ENCODE measurements around the gene FSTL5. TPM values are rescaled to one million over a fixed set of nuclear protein-coding genes. Genes with fewer than 3 reads are reported as not detected.

FSTL5 gene
- polyA plus RNA-seq, 3 donors, result not detected

- H3K79me2 ChIP-seq (ENCODE audit: insufficient read depth, low read length), result no peaks in the 10 kb centered on the region
- H3K4me1 ChIP-seq (ENCODE audit: control insufficient read depth in 1 of 2, insufficient read depth in 2 of 2, low read length in 2 of 2), result no peaks in the 10 kb centered on the region
- Mint-ChIP-seq H3K27me3 (ENCODE audit: low read depth in 3 of 3) (no peaks in the 10 kb centered on the region), H3K4me3 (no peak overlapping the region), H3K9me3 (peaks cover 0 to 2% (median 0%) of the 10 kb centered on the region in 7 donors), H3K4me1 (no peaks in the 10 kb centered on the region), H3K36me3 (no peaks in the 10 kb centered on the region), H3K27ac (no peak overlapping the region)
- H3K36me3 ChIP-seq (replicated peaks in 1 of 2; ENCODE audit: control insufficient read depth in 1 of 2, insufficient read depth in 2 of 2, low read length in 2 of 2), result no peaks in the 10 kb centered on the region
- H2AFZ ChIP-seq (ENCODE audit: insufficient read depth, low read depth, low read length, poor library complexity, severe bottlenecking), result no peak overlapping the region
- H3K9ac ChIP-seq (ENCODE audit: insufficient read depth, low read length, poor library complexity, severe bottlenecking), result no peak overlapping the region
- H4K20me1 ChIP-seq (ENCODE audit: insufficient read depth, low read length), result no peaks in the 10 kb centered on the region
- H3K4me2 ChIP-seq (replicated peaks; ENCODE audit: extremely low read depth, low read length, poor library complexity, severe bottlenecking), result no peak overlapping the region
- no peak for TF ChIP-seq CTCF (IDR thresholded peaks at IDR 0.05)
- DNase-seq, result no peak
- no peak overlapping the region for H3K27ac ChIP-seq (ENCODE audit: low read depth in 1 of 2, low read length in 2 of 2)
- intact Hi-C loops (cut with micrococcal nuclease), result no loop called here
- no peaks in the 10 kb centered on the region for H3K9me3 ChIP-seq (replicated peaks in 1 of 2; ENCODE audit: control insufficient read depth in 1 of 2, insufficient read depth in 1 of 2, low read length in 2 of 2)
- no peak overlapping the region for H3K4me3 ChIP-seq (replicated peaks in 1 of 3; ENCODE audit: low read depth in 2 of 3, low read length in 3 of 3)
- 100% methylated on average over 2 of the region's 4 CpGs for WGBS (ENCODE audit: insufficient coverage)
- H3K27me3 ChIP-seq (ENCODE audit: control insufficient read depth in 2 of 2, insufficient read depth in 2 of 2, low read length in 2 of 2), result no peaks in the 10 kb centered on the region
Measured at GRCh38 chr4:161881370-161881769, 282.4 kb downstream of the FSTL5 start.

GRCh38 chr4:161869511-161869910 is 294.3 kb downstream of the FSTL5 start:
- Mint-ChIP-seq H3K4me1 (no peaks in the 10 kb centered on the region), H3K9me3 (peaks cover 0 to 2% (median 0%) of the 10 kb centered on the region in 7 donors), H3K36me3 (no peaks in the 10 kb centered on the region), H3K27ac (no peak overlapping the region), H3K4me3 (no peak overlapping the region), H3K27me3 (ENCODE audit: low read depth in 3 of 3) (no peaks in the 10 kb centered on the region)
- Histone ChIP-seq H3K4me1 (ENCODE audit: control insufficient read depth in 1 of 2, insufficient read depth in 2 of 2, low read length in 2 of 2) (no peaks in the 10 kb centered on the region), H3K9me3 (replicated peaks in 1 of 2; ENCODE audit: control insufficient read depth in 1 of 2, insufficient read depth in 1 of 2, low read length in 2 of 2) (no peaks in the 10 kb centered on the region), H3K27me3 (ENCODE audit: control insufficient read depth in 2 of 2, insufficient read depth in 2 of 2, low read length in 2 of 2) (no peaks in the 10 kb centered on the region), H3K79me2 (ENCODE audit: insufficient read depth, low read length) (no peaks in the 10 kb centered on the region), H3K4me3 (replicated peaks in 1 of 3; ENCODE audit: low read depth in 2 of 3, low read length in 3 of 3) (no peak overlapping the region), H3K36me3 (replicated peaks in 1 of 2; ENCODE audit: control insufficient read depth in 1 of 2, insufficient read depth in 2 of 2, low read length in 2 of 2) (no peaks in the 10 kb centered on the region), H3K9ac (ENCODE audit: insufficient read depth, low read length, poor library complexity, severe bottlenecking) (no peak overlapping the region), H3K4me2 (replicated peaks; ENCODE audit: extremely low read depth, low read length, poor library complexity, severe bottlenecking) (no peak overlapping the region), H3K27ac (ENCODE audit: low read depth in 1 of 2, low read length in 2 of 2) (no peak overlapping the region), H4K20me1 (ENCODE audit: insufficient read depth, low read length) (no peaks in the 10 kb centered on the region), H2AFZ (ENCODE audit: insufficient read depth, low read depth, low read length, poor library complexity, severe bottlenecking) (no peak overlapping the region)
- intact Hi-C loops (cut with micrococcal nuclease), result no loop called here
- no peak for DNase-seq
- no peak for TF ChIP-seq CTCF (IDR thresholded peaks at IDR 0.05)
- WGBS (ENCODE audit: insufficient coverage), result no CpG with 5 or more reads among the region's 2 CpGs
